HepG2 (cell line): ENCODE measurements around the gene CDC42EP5. TPM values are rescaled to one million over a fixed set of nuclear protein-coding genes. Genes with fewer than 3 reads are reported as not detected.

Experiments
- ATAC-seq: fragments of 200-7000 bp; cut with Tn5 transposase; 3 replicates; pipeline ENCODE4 v1.9.1; 2020; ENCODE audit warnings: mild to moderate bottlenecking, moderate library complexity
- BruUV-seq: library from RNA; stranded (reverse); fragments of 400-500 nt; replicated peaks from 2 replicates; lab custom pipeline; 2021; lab: Mats Ljungman, UMichigan
- CTCF ChIA-PET: fragments of 300-600 bp; formaldehyde crosslinking; extraction: SDS; loops from one replicate; lab custom pipeline; 2021; ENCODE audit warnings: low total read pairs, inconsistent platforms, low intra/inter-chr PET ratio; lab: Yijun Ruan, JAX
- POLR2A ChIA-PET: fragments of 350-600 bp; sonication (Branson Sonifier 250); formaldehyde crosslinking; loops from one replicate; lab custom pipeline; 2020; ENCODE audit warnings: antibody characterized with exemption, inconsistent platforms; lab: Yijun Ruan, JAX
- DNase-seq: peaks from one replicate; pipeline ENCODE4 v3.0.0-alpha.2; 2015; ENCODE audit warnings: low spot score
- FAIRE-seq: peaks from 3 replicates; lab custom pipeline; 2011; peaks lifted over from hg19 to GRCh38; lab: Jason Lieb, UNC
- H2AFZ ChIP-seq: one replicate; pipeline ENCODE4 v1.6.1; 2011; ENCODE audit warnings: low read length, inconsistent platforms
- H3K27ac ChIP-seq: fragments of 300-600 bp; 3 replicates; pipeline ENCODE4 v1.8.0; 2011; ENCODE audit warnings: mixed run types, mild to moderate bottlenecking, mixed read lengths, low read length, inconsistent platforms; ENCODE audit not compliant: insufficient read depth; ENCODE audit errors: extremely low read length
- H3K27me3 ChIP-seq, 2 experiments: fragments of 200-600 bp in 1 of 2; 2 replicates in 1 of 2; 3 replicates in 1 of 2; pipeline versions ENCODE4 v1.6.0 to v1.8.0; 2011; ENCODE audit warnings: low read length in 2 of 2, mild to moderate bottlenecking in 2 of 2, moderate library complexity in 2 of 2, inconsistent platforms in 1 of 2; ENCODE audit not compliant: insufficient read depth in 2 of 2, control insufficient read depth in 1 of 2
- H3K36me3 ChIP-seq, 2 experiments: fragments of 200-600 bp in 1 of 2; replicated peaks in 1 of 2; 2 replicates in 1 of 2; 3 replicates in 1 of 2; pipeline versions ENCODE4 v1.5.1 to v1.8.0; 2011; ENCODE audit warnings: low read length in 2 of 2, inconsistent platforms in 1 of 2; ENCODE audit not compliant: insufficient read depth in 2 of 2, control insufficient read depth in 1 of 2
- H3K4me1 ChIP-seq: 2 replicates; pipeline ENCODE4 v1.5.1; 2012; ENCODE audit warnings: low read length, inconsistent platforms; ENCODE audit not compliant: insufficient read depth
- H3K4me2 ChIP-seq: 2 replicates; pipeline ENCODE4 v1.6.0; 2011; ENCODE audit warnings: low read depth, low read length, inconsistent platforms
- H3K4me3 ChIP-seq, 3 experiments: fragments of 200-600 bp in 1 of 3; sonication (generic), shearing (Covaris generic) in 1 of 3; replicated peaks in 1 of 3; 2 replicates each; pipeline ENCODE4 v1.5.1; 2011 to 2016; ENCODE audit warnings: low read length in 3 of 3, inconsistent platforms in 2 of 3, low read depth in 2 of 3, mild to moderate bottlenecking in 2 of 3, control low read depth in 1 of 3, mixed read lengths in 1 of 3; ENCODE audit not compliant: insufficient read depth in 1 of 3
- H3K79me2 ChIP-seq: one replicate; pipeline ENCODE4 v1.6.1; 2011; ENCODE audit warnings: low read length, inconsistent platforms; ENCODE audit not compliant: insufficient read depth
- H3K9ac ChIP-seq: 2 replicates; pipeline ENCODE4 v1.6.0; 2011; ENCODE audit warnings: mild to moderate bottlenecking, low read depth, low read length, inconsistent platforms; ENCODE audit not compliant: insufficient read depth
- H3K9me3 ChIP-seq: 2 replicates; pipeline ENCODE4 v1.5.1; 2012; ENCODE audit warnings: mild to moderate bottlenecking, low read length
- H4K20me1 ChIP-seq: 2 replicates; pipeline ENCODE4 v1.6.0; 2011; ENCODE audit warnings: inconsistent platforms, mild to moderate bottlenecking, low read length, moderate library complexity; ENCODE audit not compliant: insufficient read depth
- AGO2 ChIP-seq: fragments of 200-400 bp; formaldehyde crosslinking; optimal IDR thresholded peaks from 2 replicates; pipeline ENCODE3; 2017; ENCODE audit warnings: mild to moderate bottlenecking, low read depth, low read length, moderate library complexity
- ATM ChIP-seq: fragments of 450-650 bp; IDR thresholded peaks from 2 replicates; pipeline ENCODE4 v1.7.1; 2017; ENCODE audit warnings: mild to moderate bottlenecking, borderline replicate concordance
- DNMT1 ChIP-seq: sonication (generic); formaldehyde crosslinking; IDR thresholded peaks from 2 replicates; pipeline ENCODE4 v1.5.1; 2020; ENCODE audit warnings: mild to moderate bottlenecking, missing genetic modification reagents
- FOXK2 ChIP-seq: fragments of 450-650 bp; IDR thresholded peaks from 2 replicates; pipeline ENCODE4 v1.6.1; 2016
- HNRNPK ChIP-seq: fragments of 200-400 bp; formaldehyde crosslinking; IDR thresholded peaks from 2 replicates; pipeline ENCODE4 v1.6.1; 2018; ENCODE audit warnings: low read length, low read depth, moderate library complexity, mild to moderate bottlenecking; ENCODE audit not compliant: poor library complexity, severe bottlenecking
- HNRNPL ChIP-seq: fragments of 200-400 bp; formaldehyde crosslinking; IDR thresholded peaks from 2 replicates; pipeline ENCODE4 v1.6.1; 2017; ENCODE audit warnings: mild to moderate bottlenecking, low read depth, low read length
- HNRNPLL ChIP-seq: fragments of 200-400 bp; formaldehyde crosslinking; IDR thresholded peaks from 2 replicates; pipeline ENCODE4 v1.6.1; 2017; ENCODE audit warnings: mild to moderate bottlenecking, low read depth, low read length; ENCODE audit not compliant: poor library complexity, severe bottlenecking
- HOXA3 ChIP-seq: sonication (generic); formaldehyde crosslinking; IDR thresholded peaks from 2 replicates; pipeline ENCODE4 v1.5.0; 2020; ENCODE audit warnings: missing genetic modification reagents
- MNT ChIP-seq: fragments of 450-650 bp; IDR thresholded peaks from 2 replicates; pipeline ENCODE4 v1.6.1; 2016
- NFAT5 ChIP-seq: sonication (generic); formaldehyde crosslinking; IDR thresholded peaks from 2 replicates; pipeline ENCODE4 v1.4.0; 2020; ENCODE audit warnings: missing genetic modification reagents
- PCBP2 ChIP-seq: fragments of 200-400 bp; formaldehyde crosslinking; optimal IDR thresholded peaks from 2 replicates; pipeline ENCODE3; 2018; ENCODE audit warnings: low read length, low read depth; ENCODE audit not compliant: poor library complexity, severe bottlenecking
- RXRA ChIP-seq: sonication (generic); formaldehyde crosslinking; IDR thresholded peaks from 2 replicates; pipeline ENCODE4 v1.5.1; 2020; ENCODE audit warnings: missing genetic modification reagents
- SAP130 ChIP-seq: IDR thresholded peaks from 2 replicates; pipeline ENCODE4 v1.6.1; 2016; ENCODE audit warnings: low read depth
- WGBS: methylation state at CpG from one replicate; pipeline ENCODE4 v1.1.6; 2017; ENCODE audit warnings: low lambda C conversion rate; 5-methylcytosine and 5-hydroxymethylcytosine counted together
- in situ Hi-C: cut with HindIII; loops from 2 replicates; pipeline ENCODE4 v1.10.0; 2017; ENCODE audit warnings: low pct_unique_long_range_greater_than_20kb; ENCODE audit not compliant: extremely low pct_ligation_motif_present
- intact Hi-C: fragments of 100-400 bp; cut with micrococcal nuclease; formaldehyde crosslinking; loops from one replicate; pipeline ENCODE4 v1.10.0; 2022; ENCODE audit not compliant: unreplicated experiment
- polyA plus RNA-seq, 8 experiments: library from polyadenylated mRNA; depleted of rRNA in 3 of 8; stranded (reverse) in 7 of 8; unstranded in 1 of 8; fragments of >200 nt; fragmentation: Illumina TruSeq in 4 of 8; extraction: Trizol in 4 of 8; gene quantifications; 2 replicates each; pipeline versions ENCODE4 v1.2.1 to v1.2.3, GENCODE V29; 2011 to 2016; ENCODE audit warnings: low read depth in 4 of 8, missing spikeins in 1 of 8, mixed read lengths in 1 of 8; ENCODE audit not compliant: insufficient read depth in 1 of 8
- total RNA-seq, 5 experiments: library from RNA; depleted of rRNA; stranded (reverse); fragments of >200 nt; fragmentation: Illumina TruSeq; extraction: Trizol; gene quantifications; 2 replicates each; pipeline ENCODE4 v1.2.3, GENCODE V29; 2016; ENCODE audit warnings: low read depth in 1 of 5
- TF ChIP-seq, protein P1 (sequence below): sonication (generic); formaldehyde crosslinking; IDR thresholded peaks from 2 replicates; pipeline ENCODE4 v1.4.0; 2020; ENCODE audit warnings: missing genetic modification reagents

CDC42EP5 gene
- total and polyA plus RNA-seq, 2 of the 13 experiments (the other 11 are each of a cell fraction or from before 2014, with no cell fraction given): 0.41 to 1.6 TPM

DNA sequence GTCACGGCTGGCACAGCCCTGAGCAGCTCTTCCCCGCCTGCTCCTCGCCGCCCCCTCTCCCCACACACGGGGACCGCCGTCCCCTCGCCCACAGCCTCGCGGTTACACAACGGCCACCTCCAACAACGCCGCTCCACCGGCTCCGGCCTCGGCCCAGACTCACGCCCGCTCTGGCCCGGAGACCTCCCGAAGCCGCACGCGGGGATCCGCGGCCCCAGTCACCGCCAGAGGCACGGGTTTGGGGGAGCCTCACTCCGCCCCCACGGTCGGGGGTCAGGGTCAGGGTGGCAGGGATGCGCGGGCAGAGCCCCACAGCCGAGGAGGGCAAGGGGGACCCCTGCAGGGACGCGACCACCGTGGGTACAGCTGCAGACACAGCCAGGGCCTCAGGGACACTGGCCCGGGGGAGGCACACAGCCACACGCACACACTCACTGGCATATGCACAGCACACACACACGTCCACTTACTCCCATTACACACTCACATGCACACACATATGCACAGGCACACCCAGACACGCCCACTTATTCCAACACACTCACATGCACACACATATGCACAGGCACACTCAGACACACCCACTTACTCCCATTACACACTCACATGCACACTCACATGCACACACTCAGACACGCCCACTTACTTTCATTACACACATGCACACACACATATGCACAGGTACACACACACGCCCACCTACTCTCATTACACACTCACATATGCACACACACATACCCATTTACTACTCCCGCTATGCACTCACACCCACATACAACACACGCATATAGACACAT is 56.2 kb downstream of the CDC42EP5 start:
- WGBS: 80% methylated on average over 29 of the region's 44 CpGs
- FAIRE-seq (no peak), DNase-seq (no peak), ATAC-seq (no peak)
- Histone ChIP-seq H3K79me2 (no peaks in the 10 kb centered on the region), H3K4me2 (peak overlapping the region; percentile 66), H3K27me3 (no peaks in the 10 kb centered on the region), H3K9me3 (no peaks in the 10 kb centered on the region), H3K36me3 (no peaks in the 10 kb centered on the region), H4K20me1 (no peaks in the 10 kb centered on the region), H3K4me1 (peaks cover 66% of the 10 kb centered on the region), H3K9ac (no peak overlapping the region), H2AFZ (no peak overlapping the region), H3K4me3 (peak overlapping the region in 2 of 3 experiments; percentile 66 to 68; a peak in 3 of 6 replicates), H3K27ac (no peak overlapping the region)
- POLR2A ChIA-PET: no interaction called here
- in situ Hi-C loops (no loop called here), intact Hi-C loops (no loop called here)
- CTCF ChIA-PET: no interaction called here
- BruUV-seq: no TSS peak
- TF ChIP-seq MNT (peak; percentile 33; the same call in 1 of the 2 replicates), HNRNPLL (peak; percentile 21), SAP130 (CRISPR knock-in tag) (no peak), RXRA (CRISPR knock-in tag) (peak; percentile 17; the same call in 1 of the 2 replicates), ATM (0 out of 2 replicates have a peak, but pooled peaks have one; percentile 4), HNRNPL (peak; percentile 69; the same call in 1 of the 2 replicates), NFAT5 (CRISPR knock-in tag) (no peak), AGO2 (peak; percentile 40), FOXK2 (peak; percentile 20; the same call in 1 of the 2 replicates), PCBP2 (no peak), DNMT1 (CRISPR knock-in tag) (0 out of 2 replicates have a peak, but pooled peaks have one; percentile 34), HOXA3 (0 out of 2 replicates have a peak, but pooled peaks have one; percentile 44), HNRNPK (peak; percentile 43)
- TF ChIP-seq, protein P1, sequence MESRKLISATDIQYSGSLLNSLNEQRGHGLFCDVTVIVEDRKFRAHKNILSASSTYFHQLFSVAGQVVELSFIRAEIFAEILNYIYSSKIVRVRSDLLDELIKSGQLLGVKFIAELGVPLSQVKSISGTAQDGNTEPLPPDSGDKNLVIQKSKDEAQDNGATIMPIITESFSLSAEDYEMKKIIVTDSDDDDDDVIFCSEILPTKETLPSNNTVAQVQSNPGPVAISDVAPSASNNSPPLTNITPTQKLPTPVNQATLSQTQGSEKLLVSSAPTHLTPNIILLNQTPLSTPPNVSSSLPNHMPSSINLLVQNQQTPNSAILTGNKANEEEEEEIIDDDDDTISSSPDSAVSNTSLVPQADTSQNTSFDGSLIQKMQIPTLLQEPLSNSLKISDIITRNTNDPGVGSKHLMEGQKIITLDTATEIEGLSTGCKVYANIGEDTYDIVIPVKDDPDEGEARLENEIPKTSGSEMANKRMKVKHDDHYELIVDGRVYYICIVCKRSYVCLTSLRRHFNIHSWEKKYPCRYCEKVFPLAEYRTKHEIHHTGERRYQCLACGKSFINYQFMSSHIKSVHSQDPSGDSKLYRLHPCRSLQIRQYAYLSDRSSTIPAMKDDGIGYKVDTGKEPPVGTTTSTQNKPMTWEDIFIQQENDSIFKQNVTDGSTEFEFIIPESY (CRISPR knock-in tag): peak; percentile 92
